ENCODE data around the gene SPON2.

The SPON2 gene

GRCh38 chr4:1201851-1202525 is 29.6 kb upstream of the SPON2 start:
- Histone ChIP-seq H3K27ac (ENCODE audit: low read length) (peak overlapping the region; percentile 41), H3K4me3 (ENCODE audit: low read length in 2 of 2) (peak overlapping the region in 1 of 2 donors; percentile 8), H3K9ac (ENCODE audit: low read length in 2 of 2) (peak overlapping the region in 1 of 2 donors; percentile 45)

GRCh38 chr4:1200425-1201035 is 28.1 kb upstream of the SPON2 start:
- Histone ChIP-seq H3K27me3 (ENCODE audit: control insufficient read depth in 1 of 2, insufficient read depth in 2 of 2, low read length in 2 of 2) (no peaks in the 10 kb centered on the region), H3K4me1 (ENCODE audit: control insufficient read depth, insufficient read depth, low read length) (peaks cover 40% of the 10 kb centered on the region), H3K9ac (ENCODE audit: low read length in 2 of 2) (peak overlapping the region in 1 of 2 donors; percentile 30), H3K27ac (ENCODE audit: low read length) (peak overlapping the region; percentile 31), H3K36me3 (ENCODE audit: control insufficient read depth in 2 of 2, insufficient read depth in 2 of 2, low read length in 2 of 2) (no peaks in the 10 kb centered on the region), H3K9me3 (ENCODE audit: control insufficient read depth in 2 of 2, low read length in 2 of 2) (no peaks in the 10 kb centered on the region), H3K4me3 (ENCODE audit: low read length in 2 of 2) (peak overlapping the region; percentile 43 to 64)

More at GRCh38 chr4:1201851-1202525, 29.6 kb upstream of the SPON2 start:
- Histone ChIP-seq H3K4me1 (ENCODE audit: control insufficient read depth, insufficient read depth, low read length) (peaks cover 42% of the 10 kb centered on the region), H3K27me3 (ENCODE audit: control insufficient read depth in 1 of 2, insufficient read depth in 2 of 2, low read length in 2 of 2) (no peaks in the 10 kb centered on the region), H3K9me3 (ENCODE audit: control insufficient read depth in 2 of 2, low read length in 2 of 2) (no peaks in the 10 kb centered on the region), H3K36me3 (ENCODE audit: control insufficient read depth in 2 of 2, insufficient read depth in 2 of 2, low read length in 2 of 2) (no peaks in the 10 kb centered on the region)

- no peaks in the 10 kb centered on the region for H3K9me3 ChIP-seq (ENCODE audit: control insufficient read depth in 2 of 2, low read length in 2 of 2)
- H3K27ac ChIP-seq (ENCODE audit: low read length) = peak overlapping the region; percentile 31
- peaks cover 40% of the 10 kb centered on the region for H3K4me1 ChIP-seq (ENCODE audit: control insufficient read depth, insufficient read depth, low read length)
- H3K36me3 ChIP-seq (ENCODE audit: control insufficient read depth in 2 of 2, insufficient read depth in 2 of 2, low read length in 2 of 2) = no peaks in the 10 kb centered on the region
- no peaks in the 10 kb centered on the region for H3K27me3 ChIP-seq (ENCODE audit: control insufficient read depth in 1 of 2, insufficient read depth in 2 of 2, low read length in 2 of 2)
- H3K4me3 ChIP-seq (ENCODE audit: low read length in 2 of 2) = peak overlapping the region in 1 of 2 donors; percentile 64
- no peak overlapping the region for H3K9ac ChIP-seq (ENCODE audit: low read length in 2 of 2)
These were observed 27.4 kb upstream of the SPON2 start for GRCh38 chr4:1199556-1200331.

GRCh38 chr4:1198098-1198844 is 25.9 kb upstream of the SPON2 start:
- no peak overlapping the region for H3K27ac ChIP-seq (ENCODE audit: low read length)
- H3K27me3 ChIP-seq (ENCODE audit: control insufficient read depth in 1 of 2, insufficient read depth in 2 of 2, low read length in 2 of 2) = no peaks in the 10 kb centered on the region
- H3K9ac ChIP-seq (ENCODE audit: low read length in 2 of 2) = no peak overlapping the region
- no peaks in the 10 kb centered on the region for H3K36me3 ChIP-seq (ENCODE audit: control insufficient read depth in 2 of 2, insufficient read depth in 2 of 2, low read length in 2 of 2)
- H3K4me1 ChIP-seq (ENCODE audit: control insufficient read depth, insufficient read depth, low read length) = peaks cover 49% of the 10 kb centered on the region
- H3K9me3 ChIP-seq (ENCODE audit: control insufficient read depth in 2 of 2, low read length in 2 of 2) = no peaks in the 10 kb centered on the region
- no peak overlapping the region for H3K4me3 ChIP-seq (ENCODE audit: low read length in 2 of 2)

- peaks cover 51% of the 10 kb centered on the region for H3K4me1 ChIP-seq (ENCODE audit: control insufficient read depth, insufficient read depth, low read length)
- H3K36me3 ChIP-seq (ENCODE audit: control insufficient read depth in 2 of 2, insufficient read depth in 2 of 2, low read length in 2 of 2) = no peaks in the 10 kb centered on the region
- H3K27ac ChIP-seq (ENCODE audit: low read length) = no peak overlapping the region
- no peak overlapping the region for H3K4me3 ChIP-seq (ENCODE audit: low read length in 2 of 2)
- no peak overlapping the region for H3K9ac ChIP-seq (ENCODE audit: low read length in 2 of 2)
- H3K9me3 ChIP-seq (ENCODE audit: control insufficient read depth in 2 of 2, low read length in 2 of 2) = no peaks in the 10 kb centered on the region
- no peaks in the 10 kb centered on the region for H3K27me3 ChIP-seq (ENCODE audit: control insufficient read depth in 1 of 2, insufficient read depth in 2 of 2, low read length in 2 of 2)
These were observed 24.2 kb upstream of the SPON2 start for GRCh38 chr4:1196421-1197183.

- no peaks in the 10 kb centered on the region for H3K27me3 ChIP-seq (ENCODE audit: control insufficient read depth in 1 of 2, insufficient read depth in 2 of 2, low read length in 2 of 2)
- H3K27ac ChIP-seq (ENCODE audit: low read length) = no peak overlapping the region
- no peak overlapping the region for H3K4me3 ChIP-seq (ENCODE audit: low read length in 2 of 2)
- H3K36me3 ChIP-seq (ENCODE audit: control insufficient read depth in 2 of 2, insufficient read depth in 2 of 2, low read length in 2 of 2) = no peaks in the 10 kb centered on the region
- H3K9ac ChIP-seq (ENCODE audit: low read length in 2 of 2) = no peak overlapping the region
- no peaks in the 10 kb centered on the region for H3K9me3 ChIP-seq (ENCODE audit: control insufficient read depth in 2 of 2, low read length in 2 of 2)
- peaks cover 50% of the 10 kb centered on the region for H3K4me1 ChIP-seq (ENCODE audit: control insufficient read depth, insufficient read depth, low read length)
These were observed 23.6 kb upstream of the SPON2 start for GRCh38 chr4:1195891-1196401.

- Histone ChIP-seq H3K27ac (ENCODE audit: low read length) (peak overlapping the region; percentile 84), H3K4me3 (ENCODE audit: low read length in 2 of 2) (no peak overlapping the region), H3K9ac (ENCODE audit: low read length in 2 of 2) (no peak overlapping the region), H3K27me3 (ENCODE audit: control insufficient read depth in 1 of 2, insufficient read depth in 2 of 2, low read length in 2 of 2) (no peaks in the 10 kb centered on the region), H3K4me1 (ENCODE audit: control insufficient read depth, insufficient read depth, low read length) (peaks cover 43% of the 10 kb centered on the region), H3K36me3 (ENCODE audit: control insufficient read depth in 2 of 2, insufficient read depth in 2 of 2, low read length in 2 of 2) (no peaks in the 10 kb centered on the region), H3K9me3 (ENCODE audit: control insufficient read depth in 2 of 2, low read length in 2 of 2) (no peaks in the 10 kb centered on the region)
These were observed 22.8 kb upstream of the SPON2 start for GRCh38 chr4:1195109-1195671.

GRCh38 chr4:1194010-1194900 is 21.9 kb upstream of the SPON2 start:
- peaks cover 37% of the 10 kb centered on the region for H3K4me1 ChIP-seq (ENCODE audit: control insufficient read depth, insufficient read depth, low read length)
- no peaks in the 10 kb centered on the region for H3K36me3 ChIP-seq (ENCODE audit: control insufficient read depth in 2 of 2, insufficient read depth in 2 of 2, low read length in 2 of 2)
- H3K27ac ChIP-seq (ENCODE audit: low read length) = peak overlapping the region; percentile 84
- H3K9me3 ChIP-seq (ENCODE audit: control insufficient read depth in 2 of 2, low read length in 2 of 2) = no peaks in the 10 kb centered on the region
- peak overlapping the region in 1 of 2 donors; percentile 54 for H3K4me3 ChIP-seq (ENCODE audit: low read length in 2 of 2)
- H3K9ac ChIP-seq (ENCODE audit: low read length in 2 of 2) = peak overlapping the region; percentile 36 to 51
- H3K27me3 ChIP-seq (ENCODE audit: control insufficient read depth in 1 of 2, insufficient read depth in 2 of 2, low read length in 2 of 2) = no peaks in the 10 kb centered on the region

All from stomach smooth muscle (tissue), 2 donors.